MCF 10A (cell line): ENCODE measurements around the gene CAMSAP2. TPM values are rescaled to one million over a fixed set of nuclear protein-coding genes. Genes with fewer than 3 reads are reported as not detected.

Source experiments
- BruUV-seq: library from RNA; stranded (reverse); fragments of 400-500 nt; replicated peaks from 2 replicates; lab custom pipeline; 2021; lab: Mats Ljungman, UMichigan
- CTCF ChIA-PET: fragments of 300-600 bp; sonication (Branson Sonifier 250); formaldehyde crosslinking; extraction: SDS; loops from one replicate; lab custom pipeline; 2021; ENCODE audit warnings: antibody characterized with exemption, inconsistent platforms; lab: Yijun Ruan, JAX
- POLR2A ChIA-PET: fragments of 300-600, 350-650 bp; sonication (Branson Sonifier 250); formaldehyde crosslinking; extraction: SDS; loops from one replicate; lab custom pipeline; 2020; ENCODE audit warnings: antibody characterized with exemption, inconsistent platforms; lab: Yijun Ruan, JAX
- DNase-seq: peaks from one replicate; pipeline ENCODE4 v3.0.0-alpha.2; 2018; ENCODE audit not compliant: unreplicated experiment
- H3K27ac Mint-ChIP-seq: one replicate; pipeline ENCODE4 v1.8.0; 2022; ENCODE audit warnings: mild to moderate bottlenecking, low read depth, mixed read lengths; ENCODE audit not compliant: unreplicated experiment
- H3K27me3 Mint-ChIP-seq: one replicate; pipeline ENCODE4 v1.8.0; 2022; ENCODE audit warnings: mixed read lengths; ENCODE audit not compliant: insufficient read depth, unreplicated experiment
- H3K36me3 Mint-ChIP-seq: one replicate; pipeline ENCODE4 v1.8.0; 2022; ENCODE audit warnings: mild to moderate bottlenecking, moderate library complexity, mixed read lengths; ENCODE audit not compliant: insufficient read depth, unreplicated experiment
- H3K4me1 Mint-ChIP-seq: one replicate; pipeline ENCODE4 v1.8.0; 2022; ENCODE audit warnings: mixed read lengths; ENCODE audit not compliant: insufficient read depth, unreplicated experiment
- H3K4me3 Mint-ChIP-seq: one replicate; pipeline ENCODE4 v1.8.0; 2022; ENCODE audit warnings: mild to moderate bottlenecking, moderate library complexity, mixed read lengths; ENCODE audit not compliant: unreplicated experiment
- H3K9me3 Mint-ChIP-seq: one replicate; pipeline ENCODE4 v1.8.0; 2022; ENCODE audit warnings: mixed read lengths; ENCODE audit not compliant: unreplicated experiment
- intact Hi-C: fragments of 100-400 bp; cut with micrococcal nuclease; formaldehyde crosslinking; loops from 2 replicates; pipeline ENCODE4 v1.14.1; 2022
- total RNA-seq: library from RNA; stranded (reverse); gene quantifications from 2 replicates; pipeline ENCODE4 v1.2.3, GENCODE V29; 2022
- TF ChIP-seq, protein P1 (sequence below): fragments of 200-600 bp; IDR thresholded peaks from one replicate; pipeline ENCODE4 v1.8.0; 2022; ENCODE audit warnings: antibody characterized with exemption, mild to moderate bottlenecking; ENCODE audit not compliant: unreplicated experiment

CAMSAP2 gene
- total RNA-seq, 1 experiment from 2014 or later: 209 TPM

DNA sequence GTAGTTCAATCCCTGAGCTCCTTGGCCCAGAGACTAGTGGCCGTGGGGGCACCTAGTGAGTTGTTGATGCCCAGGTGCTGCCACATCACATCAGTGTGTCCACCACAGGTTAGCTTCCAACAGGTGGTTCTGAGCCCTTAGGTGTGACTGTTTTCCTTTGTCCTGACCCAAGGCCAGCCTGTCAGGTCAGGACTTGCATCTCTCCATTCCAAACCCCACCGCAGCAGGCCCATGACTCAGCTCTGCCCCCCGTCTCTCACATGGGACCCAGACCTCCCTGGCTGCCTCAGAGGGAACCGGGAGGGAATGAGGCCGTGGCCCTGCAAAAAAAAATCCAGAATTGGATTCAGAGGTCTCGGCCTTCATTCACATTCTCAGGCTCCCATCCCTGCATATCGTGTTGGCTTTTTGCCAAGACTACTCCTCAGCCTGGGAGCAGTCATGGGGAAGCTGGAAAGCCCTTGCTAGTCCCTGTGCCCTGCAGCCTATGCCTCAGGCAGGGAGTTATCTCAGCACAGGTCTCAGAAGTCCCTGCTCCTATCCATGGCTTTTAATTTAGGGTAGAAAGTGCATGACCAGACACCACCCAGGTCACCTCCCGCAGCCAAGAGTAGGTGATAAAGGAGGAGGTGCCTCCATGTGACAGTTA lies 163.2 kb downstream of the CAMSAP2 start:
- POLR2A ChIA-PET: interaction anchor here (1.1 to 2.2 kb wide), 3 partner anchors 9 to 17 kb away, joined by 4 to 6 read pairs (median 4); no protein-coding TSS in a partner anchor
- BruUV-seq: no TSS peak
- CTCF ChIA-PET: interaction anchor here (0.6 to 1.9 kb wide), 7 partner anchors 9 to 140 kb away, joined by 3 to 8 read pairs (median 3); no protein-coding TSS in a partner anchor
- H3K9me3 Mint-ChIP-seq: no peaks in the 10 kb centered on the region
- H3K27ac Mint-ChIP-seq: no peak overlapping the region
- H3K27me3 Mint-ChIP-seq: no peaks in the 10 kb centered on the region
- H3K4me3 Mint-ChIP-seq: no peak overlapping the region
- H3K4me1 Mint-ChIP-seq: peaks cover 39% of the 10 kb centered on the region
- H3K36me3 Mint-ChIP-seq: peaks cover 75% of the 10 kb centered on the region
- intact Hi-C loops: no loop called here
- TF ChIP-seq, protein P1, sequence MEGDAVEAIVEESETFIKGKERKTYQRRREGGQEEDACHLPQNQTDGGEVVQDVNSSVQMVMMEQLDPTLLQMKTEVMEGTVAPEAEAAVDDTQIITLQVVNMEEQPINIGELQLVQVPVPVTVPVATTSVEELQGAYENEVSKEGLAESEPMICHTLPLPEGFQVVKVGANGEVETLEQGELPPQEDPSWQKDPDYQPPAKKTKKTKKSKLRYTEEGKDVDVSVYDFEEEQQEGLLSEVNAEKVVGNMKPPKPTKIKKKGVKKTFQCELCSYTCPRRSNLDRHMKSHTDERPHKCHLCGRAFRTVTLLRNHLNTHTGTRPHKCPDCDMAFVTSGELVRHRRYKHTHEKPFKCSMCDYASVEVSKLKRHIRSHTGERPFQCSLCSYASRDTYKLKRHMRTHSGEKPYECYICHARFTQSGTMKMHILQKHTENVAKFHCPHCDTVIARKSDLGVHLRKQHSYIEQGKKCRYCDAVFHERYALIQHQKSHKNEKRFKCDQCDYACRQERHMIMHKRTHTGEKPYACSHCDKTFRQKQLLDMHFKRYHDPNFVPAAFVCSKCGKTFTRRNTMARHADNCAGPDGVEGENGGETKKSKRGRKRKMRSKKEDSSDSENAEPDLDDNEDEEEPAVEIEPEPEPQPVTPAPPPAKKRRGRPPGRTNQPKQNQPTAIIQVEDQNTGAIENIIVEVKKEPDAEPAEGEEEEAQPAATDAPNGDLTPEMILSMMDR: no peak
- DNase-seq: peak; percentile 82

DNA sequence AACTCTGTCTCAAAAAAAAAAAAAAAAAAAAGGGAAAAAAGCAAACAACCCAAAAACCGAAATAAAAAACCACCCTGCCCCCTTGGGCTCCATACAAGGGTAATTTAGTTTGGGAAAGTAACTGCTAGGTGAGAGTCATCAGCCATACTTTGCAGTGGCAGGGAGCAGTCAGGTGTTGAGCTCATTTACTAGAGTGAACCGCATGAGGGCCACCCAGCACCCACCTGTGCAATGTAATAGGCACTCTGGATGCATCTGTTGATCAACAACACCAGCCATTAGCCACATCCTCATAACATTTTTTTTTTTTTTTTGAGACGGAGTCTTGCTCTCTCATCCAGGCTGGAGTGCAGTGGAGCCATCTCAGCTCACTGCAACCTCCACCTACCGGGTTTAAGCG lies 165.1 kb downstream of the CAMSAP2 start:
- intact Hi-C loops: no loop called here
- no peaks in the 10 kb centered on the region for H3K9me3 Mint-ChIP-seq
- TF ChIP-seq, protein P1: no peak
- H3K4me1 Mint-ChIP-seq: peaks cover 35% of the 10 kb centered on the region
- no peak overlapping the region for H3K4me3 Mint-ChIP-seq
- POLR2A ChIA-PET: interaction anchor here (1.1 to 1.6 kb wide), 2 partner anchors 13 to 65 kb away, joined by 3 to 4 read pairs; no protein-coding TSS in a partner anchor
- DNase-seq: no peak
- peaks cover 76% of the 10 kb centered on the region for H3K36me3 Mint-ChIP-seq
- H3K27ac Mint-ChIP-seq: no peak overlapping the region
- CTCF ChIA-PET: interaction anchor here (0.5 to 2.5 kb wide), 9 partner anchors 7 to 592 kb away, joined by 3 to 16 read pairs (median 4); no protein-coding TSS in a partner anchor
- BruUV-seq: no TSS peak
- no peaks in the 10 kb centered on the region for H3K27me3 Mint-ChIP-seq

DNA sequence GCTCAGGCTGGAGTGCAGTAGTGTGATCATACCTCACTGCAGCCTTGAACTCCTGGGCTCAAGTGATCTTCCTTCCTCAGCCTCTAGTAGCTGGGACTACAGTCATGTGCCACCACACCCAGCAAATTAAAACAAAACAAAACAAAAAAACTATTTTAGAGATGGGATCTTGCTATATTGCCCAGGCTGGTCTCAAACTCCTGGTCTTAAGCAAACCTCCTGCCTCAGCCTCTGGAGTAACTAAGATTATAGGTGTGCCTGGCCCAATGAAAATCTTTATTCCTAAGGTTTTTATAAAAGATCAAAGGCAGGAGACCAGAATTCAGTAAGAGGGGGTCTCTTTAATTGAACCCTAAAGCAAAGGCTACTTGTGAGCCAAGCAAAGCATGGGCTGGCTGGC lies 166.1 kb downstream of the CAMSAP2 start:
- H3K9me3 Mint-ChIP-seq: no peaks in the 10 kb centered on the region
- ChIA-PET POLR2A (interaction anchor here (0.6 to 4.6 kb wide), 6 partner anchors 8 to 476 kb away, joined by 3 to 68 read pairs (median 4); partner anchors contain the start of gene INAVA), CTCF (interaction anchor here (0.7 to 2.6 kb wide), 11 partner anchors 8 to 462 kb away, joined by 3 to 16 read pairs (median 4); no protein-coding TSS in a partner anchor)
- intact Hi-C loops: no loop called here
- H3K4me3 Mint-ChIP-seq: no peak overlapping the region
- BruUV-seq: no TSS peak
- H3K27ac Mint-ChIP-seq: no peak overlapping the region
- H3K36me3 Mint-ChIP-seq: peaks cover 76% of the 10 kb centered on the region
- DNase-seq: no peak
- TF ChIP-seq, protein P1: no peak
- H3K4me1 Mint-ChIP-seq: peaks cover 31% of the 10 kb centered on the region
- H3K27me3 Mint-ChIP-seq: no peaks in the 10 kb centered on the region

DNA sequence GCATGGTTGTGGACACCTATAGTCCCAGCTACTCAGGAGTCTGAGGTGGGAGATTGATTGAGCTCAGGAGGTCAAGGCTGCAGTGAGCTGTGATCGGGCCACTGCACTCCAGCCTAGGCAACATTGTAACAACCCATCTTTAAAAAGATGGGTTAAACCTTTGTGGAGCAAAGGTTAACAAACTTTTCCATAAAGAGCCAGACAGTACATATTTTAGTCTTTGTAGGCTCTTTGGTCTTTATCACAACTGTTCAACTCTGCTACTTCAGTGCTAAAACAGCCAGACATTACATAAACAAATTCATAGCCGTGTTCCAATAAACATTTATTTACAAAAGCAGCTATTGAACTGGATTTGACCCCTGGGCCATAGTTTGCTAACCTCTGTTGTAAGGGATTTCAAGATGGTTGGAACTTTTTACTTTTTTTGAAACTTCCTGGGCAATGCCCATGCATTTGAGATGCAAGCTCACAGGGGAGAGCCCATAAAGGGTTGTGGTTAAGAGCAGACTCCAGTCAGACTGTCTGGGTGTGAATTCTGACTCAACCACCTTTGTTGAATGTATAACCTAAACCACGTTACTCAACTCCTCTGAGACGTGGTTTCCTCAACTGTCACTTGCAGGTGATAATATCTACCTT lies 166.8 kb downstream of the CAMSAP2 start:
- H3K36me3 Mint-ChIP-seq: peaks cover 81% of the 10 kb centered on the region
- no peak overlapping the region for H3K27ac Mint-ChIP-seq
- ChIA-PET POLR2A (interaction anchor here (0.6 to 4.6 kb wide), 5 partner anchors 11 to 409 kb away, joined by 3 to 68 read pairs (median 3); partner anchors contain the start of gene INAVA), CTCF (interaction anchor here (0.6 to 2.6 kb wide), 7 partner anchors 9 to 283 kb away, joined by 3 to 16 read pairs (median 4); no protein-coding TSS in a partner anchor)
- H3K4me1 Mint-ChIP-seq: peaks cover 31% of the 10 kb centered on the region
- BruUV-seq: no TSS peak
- intact Hi-C loops: no loop called here
- H3K4me3 Mint-ChIP-seq: no peak overlapping the region
- no peaks in the 10 kb centered on the region for H3K9me3 Mint-ChIP-seq
- TF ChIP-seq, protein P1: no peak
- H3K27me3 Mint-ChIP-seq: no peaks in the 10 kb centered on the region
- peak; percentile 89 for DNase-seq
